ENCODE results near the gene ACOT8.
A peak's percentile ranks its signal among the peaks of the same experiment; 100 is the strongest.
"Not testable (repeated sequence)": the region's sequence is repeated elsewhere in the genome, so short reads cannot be mapped to it uniquely, and the experiment has no call there.

ACOT8 gene

DNA sequence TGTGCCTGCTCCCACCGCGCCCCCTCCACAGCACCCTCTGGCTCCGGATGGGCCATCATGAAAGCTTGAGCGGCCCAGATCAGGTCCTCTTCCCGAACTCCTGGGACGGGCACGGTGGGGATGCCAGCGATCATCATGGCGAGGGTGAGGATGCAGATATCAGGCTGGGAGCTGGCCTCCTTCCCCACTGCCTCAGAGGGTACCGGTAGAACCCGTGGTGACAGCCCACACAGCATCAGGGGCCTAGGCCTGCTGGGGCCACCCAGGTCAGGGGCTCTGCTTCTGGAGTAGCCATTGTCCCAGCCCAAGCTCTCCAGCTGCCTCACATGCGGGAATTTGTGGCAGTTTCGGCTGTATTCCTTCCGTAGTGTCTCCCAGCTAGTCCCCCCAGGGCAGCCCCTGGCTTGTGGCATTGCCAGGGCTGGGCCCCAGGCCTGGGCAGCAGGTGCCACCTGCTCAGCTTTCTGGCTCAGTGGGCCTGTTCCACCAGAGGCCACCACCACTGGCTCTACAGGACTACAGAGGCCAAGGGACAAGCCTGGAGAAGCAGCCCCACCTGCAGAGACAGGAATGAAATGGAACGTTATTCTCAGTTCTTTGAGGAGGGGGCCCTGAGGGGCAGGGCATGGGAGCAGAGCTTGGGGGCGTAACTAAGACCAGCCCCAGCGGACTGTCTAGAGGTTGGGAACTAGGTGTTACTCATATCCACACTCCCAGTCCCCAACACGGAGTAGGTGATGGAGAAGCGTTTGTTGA is 29.6 kb upstream of the ACOT8 start:
- DNase-seq, result no peak

DNA sequence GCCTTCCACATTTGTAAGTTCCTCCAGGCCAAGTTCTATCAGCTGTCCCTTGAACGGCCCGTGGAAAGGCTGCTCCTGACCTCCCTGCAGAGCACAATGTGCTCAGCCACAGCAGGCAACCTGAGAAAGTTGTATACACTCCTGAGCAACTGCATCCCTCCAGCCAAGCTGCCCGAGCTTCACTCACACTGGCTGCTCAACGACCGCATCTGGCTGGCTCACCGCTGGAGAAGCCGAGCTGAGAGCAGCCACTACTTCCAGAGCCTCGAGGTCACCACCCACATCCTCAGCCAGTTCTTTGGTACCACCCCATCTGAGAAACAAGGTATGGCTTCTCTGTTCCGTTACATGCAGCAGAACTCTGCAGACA is 25.9 kb upstream of the ACOT8 start:
- no peak for DNase-seq

DNA sequence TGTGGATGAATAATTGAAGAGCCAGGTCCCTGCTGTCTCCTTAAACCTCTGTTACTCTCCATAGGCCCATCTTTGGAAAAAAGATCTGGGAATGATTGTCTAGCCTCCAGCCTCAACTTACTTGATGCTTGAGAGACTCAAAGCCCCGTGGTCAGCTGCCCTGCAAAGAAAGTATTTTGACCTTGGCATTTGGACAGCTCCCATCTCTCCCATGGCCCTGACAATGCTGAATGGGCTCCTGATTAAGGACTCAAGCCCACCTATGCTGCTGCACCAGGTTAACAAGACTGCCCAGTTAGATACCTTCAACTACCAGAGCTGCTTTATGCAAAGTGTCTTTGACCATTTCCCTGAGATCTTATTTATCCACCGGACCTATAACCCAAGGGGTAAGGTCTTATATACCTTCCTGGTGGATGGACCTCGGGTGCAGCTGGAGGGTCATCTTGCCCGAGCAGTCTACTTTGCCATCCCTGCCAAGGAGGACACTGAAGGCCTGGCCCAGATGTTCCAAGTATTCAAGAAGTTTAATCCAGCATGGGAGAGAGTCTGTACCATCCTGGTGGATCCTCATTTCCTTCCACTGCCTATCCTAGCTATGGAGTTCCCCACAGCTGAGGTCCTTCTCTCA is 25.4 kb upstream of the ACOT8 start:
- no peak for DNase-seq

DNA sequence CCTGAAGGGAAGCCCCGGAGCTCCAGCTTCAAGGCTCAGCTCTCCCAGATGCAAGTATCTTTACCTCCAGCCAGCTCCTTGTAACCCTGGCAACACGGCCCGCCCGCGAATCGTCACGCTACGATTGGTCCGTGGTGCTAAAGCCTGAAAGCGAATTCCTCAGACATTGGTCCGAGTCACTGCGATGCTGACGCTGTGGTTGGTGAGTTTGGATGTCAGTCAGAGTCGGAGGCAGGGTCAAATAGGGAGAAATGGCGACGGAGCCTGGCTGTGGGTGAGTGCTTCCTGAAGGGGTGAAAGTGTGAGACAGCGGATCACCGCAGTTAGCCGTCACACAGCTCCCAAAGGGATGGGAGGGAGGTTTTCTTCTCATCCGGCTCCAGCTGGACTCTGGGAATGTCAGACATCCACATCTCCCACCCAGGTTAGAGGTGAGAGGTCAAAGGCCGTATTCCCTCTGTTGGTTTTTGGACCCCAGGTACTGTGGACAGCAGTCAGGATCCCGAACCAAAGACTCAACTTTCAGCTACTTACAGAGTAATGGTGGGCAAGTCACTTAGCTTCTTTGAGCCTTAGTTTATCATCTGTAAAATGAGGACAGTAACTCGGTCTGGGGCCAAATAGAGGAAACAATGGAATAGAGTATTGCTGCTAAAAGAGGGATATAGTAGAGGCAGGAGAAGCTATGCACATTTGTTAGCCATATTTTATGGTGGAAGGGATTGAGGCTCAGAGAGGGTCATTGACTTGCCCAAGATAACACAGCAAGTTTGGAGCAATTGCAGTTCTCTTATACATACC is 24.0 kb upstream of the ACOT8 start, which contains the start of gene ZSWIM1:
ZSWIM1 (plus strand) TSS at position 240 of the 801 bp plus-strand sequence. CDS start 1,366 bp downstream, outside the sequence.
- peak; percentile 90 for DNase-seq

DNA sequence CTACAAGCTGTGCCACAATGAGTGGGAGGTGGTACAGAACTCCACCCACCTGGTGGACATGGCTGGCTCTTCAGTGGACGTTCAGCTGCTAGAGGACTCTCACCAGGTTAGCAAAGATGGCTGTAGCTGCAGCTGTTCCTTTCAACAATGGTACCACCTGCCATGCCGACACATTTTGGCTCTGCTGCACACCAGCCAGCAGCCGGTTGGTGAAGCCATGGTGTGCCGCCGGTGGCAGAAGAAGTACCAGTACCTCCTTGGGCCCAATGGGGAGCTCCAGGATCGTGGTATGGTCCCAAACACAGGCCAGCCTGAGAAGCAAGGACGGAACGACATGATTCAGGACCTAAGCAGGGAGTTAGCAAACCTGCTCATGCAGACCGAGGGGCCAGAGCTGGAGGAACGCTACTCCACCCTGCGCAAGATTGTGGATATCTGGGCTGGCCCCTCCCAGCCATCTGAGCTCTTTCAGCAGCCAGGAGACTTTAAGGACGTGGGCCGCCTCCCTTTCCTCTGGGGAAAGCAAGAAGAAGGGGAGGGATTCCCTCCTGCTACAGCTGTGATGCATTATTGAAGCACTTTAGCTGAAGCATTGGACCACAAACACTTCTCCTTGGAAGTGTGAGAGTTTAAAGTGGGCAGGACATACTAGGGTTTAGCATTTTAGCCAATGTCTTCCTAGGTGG is 21.0 kb upstream of the ACOT8 start:
- DNase-seq, result no peak

DNA sequence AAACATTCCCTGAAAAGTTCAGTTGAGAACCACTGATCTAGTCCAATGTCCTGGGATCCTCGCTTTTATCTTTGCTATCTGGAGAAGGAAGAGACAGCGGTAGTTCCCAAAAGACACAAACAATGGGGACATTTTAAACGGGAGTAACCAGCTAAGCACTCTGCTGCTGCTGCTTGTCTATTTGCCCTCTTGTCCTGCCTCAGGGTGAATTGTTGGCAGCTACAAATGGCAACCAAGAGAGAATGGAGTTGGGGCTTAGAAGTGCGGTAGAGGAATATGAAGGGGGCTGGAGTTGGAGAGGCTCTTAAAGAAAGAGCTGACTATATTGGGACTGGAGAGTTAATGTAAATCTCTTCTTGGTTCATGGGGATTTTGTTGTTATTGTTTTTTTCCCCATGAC is 17.4 kb upstream of the ACOT8 start:
- DNase-seq, result no peak

DNA sequence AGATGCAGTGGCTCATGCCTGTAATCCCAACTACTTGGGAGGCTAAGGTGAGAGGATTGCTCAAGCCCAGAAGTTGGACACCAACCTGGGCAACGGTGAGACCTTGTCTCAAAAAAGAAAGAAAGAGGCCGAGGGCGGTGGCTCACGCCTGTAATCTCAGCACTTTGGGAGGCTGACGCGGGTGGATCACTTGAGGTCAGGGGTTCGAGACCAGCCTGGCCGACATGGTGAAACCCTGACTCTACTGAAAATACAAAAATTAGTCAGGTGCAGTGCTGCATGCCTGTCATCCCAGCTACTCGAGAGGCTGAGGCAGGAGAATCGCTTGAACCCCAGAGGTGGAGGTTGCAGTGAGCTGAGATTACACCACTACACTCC is 16.9 kb upstream of the ACOT8 start:
- DNase-seq, result not testable (repeated sequence)

DNA sequence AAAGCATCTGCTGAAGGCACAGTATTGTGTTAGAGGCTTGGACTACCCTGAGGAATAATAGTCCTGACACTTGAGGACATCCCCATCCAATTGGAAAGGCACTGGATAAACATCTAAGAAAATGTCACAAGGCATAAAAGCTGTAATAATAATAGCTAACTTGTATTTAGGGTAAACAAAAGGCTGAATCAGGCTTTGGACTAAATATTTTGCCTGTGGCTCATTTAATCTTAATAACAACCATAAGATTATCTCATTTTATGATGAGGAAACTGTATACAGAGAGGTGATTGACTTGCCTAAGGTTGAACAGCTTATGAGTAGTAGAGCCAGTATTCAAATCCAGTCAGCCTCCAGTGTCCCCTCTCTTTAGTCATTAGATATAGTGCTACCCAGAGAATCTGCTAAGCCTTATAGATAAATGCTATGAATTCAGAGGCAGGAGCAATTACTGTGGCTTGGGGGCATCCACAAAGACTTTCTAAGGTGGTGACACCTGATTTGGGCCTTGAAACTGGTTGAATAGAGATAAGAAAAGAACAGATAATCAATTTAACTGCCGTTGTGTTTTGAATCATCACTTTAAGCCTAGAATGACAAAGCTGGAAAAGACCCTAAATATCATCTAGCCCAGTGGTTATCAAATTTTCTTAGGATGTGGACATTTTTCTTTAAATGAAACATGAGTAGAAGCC is 16.4 kb upstream of the ACOT8 start:
- no peak for DNase-seq

DNA sequence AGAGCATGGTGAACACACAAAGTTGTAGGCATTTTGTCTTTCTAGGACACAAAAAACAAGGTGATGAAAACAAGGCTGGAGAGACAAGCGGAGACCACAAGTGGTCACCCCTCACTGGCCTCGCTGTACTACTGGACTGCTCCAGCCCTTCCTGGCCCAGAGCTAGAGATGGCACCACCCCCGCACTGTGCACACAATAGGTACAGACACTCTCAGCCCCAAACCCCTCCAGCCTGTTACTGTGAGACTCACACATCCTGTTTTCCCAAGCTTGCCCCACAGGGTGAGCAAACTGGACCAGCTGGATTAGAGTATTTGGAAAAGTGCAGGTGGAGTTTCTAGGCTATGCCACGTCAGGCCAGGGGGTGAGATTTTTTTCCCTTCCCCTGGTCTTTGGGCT is 15.4 kb upstream of the ACOT8 start:
- no peak for DNase-seq

DNA sequence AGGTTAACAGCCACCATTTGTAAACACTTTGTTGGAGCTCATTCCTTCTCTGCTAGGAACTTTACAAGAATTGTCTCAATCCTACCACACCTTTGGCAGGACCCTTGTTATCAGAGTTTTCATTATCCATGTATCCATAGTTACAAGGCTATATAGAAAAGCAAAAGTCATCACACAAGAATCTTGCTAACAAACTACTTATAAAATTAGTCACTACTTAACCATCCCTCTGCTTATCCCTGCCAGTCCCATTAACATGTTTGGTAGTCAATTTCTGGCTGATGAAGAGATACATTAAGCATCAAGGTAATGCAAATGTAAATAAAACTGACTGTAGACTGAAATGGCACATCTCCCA is 10.6 kb upstream of the ACOT8 start:
- no peak for DNase-seq

DNA sequence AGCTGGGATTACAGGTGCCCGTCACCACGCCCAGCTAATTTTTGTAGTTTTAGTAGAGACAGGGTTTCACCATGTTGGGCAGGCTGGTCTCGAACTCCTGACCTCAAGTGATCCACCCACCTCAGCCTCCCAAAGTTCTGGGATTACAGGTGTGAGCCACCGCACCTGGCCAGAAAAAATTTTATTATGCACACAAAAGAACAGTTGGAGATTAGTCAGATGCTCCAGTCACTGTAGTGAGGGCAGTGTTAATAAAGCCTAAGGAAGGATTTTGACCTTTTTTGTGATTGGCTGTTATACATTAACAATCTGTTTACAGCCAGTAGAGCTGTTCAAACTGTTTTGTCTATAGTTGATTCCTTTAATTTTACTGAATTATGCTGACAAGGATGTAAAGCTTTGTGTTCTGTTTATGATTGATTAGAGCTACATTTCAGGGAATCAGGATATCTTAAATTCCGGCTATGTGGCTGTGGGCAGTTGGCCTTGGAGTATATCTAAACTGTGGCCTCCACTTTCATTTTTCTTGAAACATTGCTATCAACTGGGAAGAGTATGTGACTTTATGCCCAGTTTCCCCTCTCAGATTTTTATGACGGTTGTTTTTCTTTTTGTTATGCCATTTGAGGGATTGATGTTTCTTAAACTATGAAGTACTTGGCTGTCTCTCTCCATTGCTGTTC is 10.1 kb upstream of the ACOT8 start:
- no peak for DNase-seq

DNA sequence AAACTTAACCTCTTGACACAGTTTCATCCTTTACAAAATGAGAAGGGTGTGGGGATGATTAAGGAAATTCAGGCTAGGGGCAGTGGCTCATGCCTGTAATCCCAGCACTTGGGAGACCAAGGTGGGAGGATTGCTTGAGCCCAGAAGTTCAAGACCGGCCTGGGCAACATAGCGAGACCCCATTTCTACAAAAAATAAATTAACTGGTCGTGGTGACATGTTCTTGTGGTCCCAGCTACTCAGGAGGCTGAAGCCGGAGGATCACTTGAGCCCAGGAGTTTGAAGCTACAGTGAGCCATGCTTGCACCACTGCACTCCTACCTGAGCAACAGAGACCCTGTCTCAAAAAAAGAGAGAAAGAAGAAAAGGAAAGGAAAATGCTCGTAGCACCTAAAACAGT is 9.3 kb upstream of the ACOT8 start:
- DNase-seq, result no peak

DNA sequence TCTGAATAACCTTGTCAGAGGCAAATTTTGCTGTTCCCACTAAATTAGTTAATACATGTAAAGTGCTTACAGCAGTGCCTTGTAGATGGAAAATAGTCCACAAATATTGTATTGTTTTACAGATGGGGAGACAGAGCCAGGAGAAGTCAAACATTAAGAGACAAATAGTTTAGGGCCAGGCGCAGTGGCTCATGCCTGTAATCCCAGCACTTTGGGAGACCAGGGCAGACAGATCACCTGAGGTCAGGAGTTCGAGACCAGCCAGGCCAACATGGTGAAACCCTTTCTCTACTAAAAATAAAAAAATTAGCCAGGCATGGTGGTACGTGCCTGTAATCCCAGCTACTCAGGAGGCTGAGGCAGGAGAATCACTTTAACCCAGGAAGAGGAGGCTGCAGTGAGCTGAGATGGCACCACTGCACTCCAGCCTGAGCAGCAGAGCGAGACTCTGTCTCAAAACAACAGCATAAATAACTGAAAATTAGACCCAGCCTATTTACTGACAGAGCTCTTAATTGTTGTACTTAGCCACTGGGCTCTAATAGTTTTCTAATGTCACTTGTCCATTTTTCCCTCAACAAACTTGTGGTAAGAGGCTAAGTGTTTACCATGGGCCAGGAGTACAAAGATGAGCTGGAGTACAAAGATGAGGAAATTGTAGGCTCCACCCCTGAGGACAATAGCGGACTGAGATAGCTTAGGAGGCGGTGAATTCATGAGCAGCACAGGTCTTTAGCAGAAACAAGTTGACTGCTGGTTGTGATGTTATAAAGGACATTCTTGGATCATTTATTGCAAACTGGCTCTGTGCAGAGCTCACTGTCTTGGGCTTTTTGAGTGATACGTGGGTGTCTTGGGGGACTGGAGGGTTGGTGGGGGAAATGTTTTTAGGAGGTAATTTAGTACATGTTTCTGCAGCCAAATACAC is 6.6 kb upstream of the ACOT8 start:
- no peak for DNase-seq

DNA sequence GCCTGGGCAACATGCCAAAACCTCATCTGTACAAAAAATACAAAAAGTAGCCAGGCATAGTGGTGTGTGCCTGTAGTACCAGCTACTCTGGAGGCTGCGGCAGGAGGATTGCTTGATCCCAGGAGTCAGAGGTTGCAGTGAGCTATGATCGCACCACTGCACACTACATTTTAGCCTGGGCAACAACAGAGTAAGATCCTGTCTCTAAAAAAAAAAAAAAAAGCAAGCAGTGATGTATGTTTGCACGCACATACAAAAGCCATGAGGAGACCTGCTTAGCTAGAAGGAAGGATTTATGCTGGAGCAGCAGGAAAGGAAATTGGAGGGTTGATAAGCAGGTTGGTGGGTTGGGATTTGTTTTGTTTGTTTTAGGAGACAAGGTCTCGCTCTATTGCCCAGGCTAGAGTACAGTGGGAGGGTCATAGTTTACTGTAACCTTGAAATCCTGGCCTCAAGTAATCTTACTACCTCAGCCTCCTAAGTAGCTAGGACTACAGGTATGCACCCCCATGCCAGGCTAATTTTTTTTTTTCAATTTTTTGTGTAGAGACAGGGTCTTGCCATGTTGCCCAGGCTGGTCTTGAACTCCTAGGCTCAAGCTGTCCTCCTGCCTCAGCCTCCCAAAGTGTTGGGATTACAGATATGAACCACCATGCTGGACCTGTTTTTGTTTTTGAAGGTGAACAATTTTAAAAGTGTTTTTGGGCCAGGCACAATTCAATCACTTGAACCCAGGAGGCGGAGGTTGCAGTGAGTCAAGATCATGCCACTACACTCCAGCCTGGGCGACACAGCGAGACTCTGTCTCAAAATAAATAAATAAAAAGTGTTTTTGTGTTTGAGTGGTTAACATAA is 4.3 kb upstream of the ACOT8 start:
- DNase-seq, result no peak

DNA sequence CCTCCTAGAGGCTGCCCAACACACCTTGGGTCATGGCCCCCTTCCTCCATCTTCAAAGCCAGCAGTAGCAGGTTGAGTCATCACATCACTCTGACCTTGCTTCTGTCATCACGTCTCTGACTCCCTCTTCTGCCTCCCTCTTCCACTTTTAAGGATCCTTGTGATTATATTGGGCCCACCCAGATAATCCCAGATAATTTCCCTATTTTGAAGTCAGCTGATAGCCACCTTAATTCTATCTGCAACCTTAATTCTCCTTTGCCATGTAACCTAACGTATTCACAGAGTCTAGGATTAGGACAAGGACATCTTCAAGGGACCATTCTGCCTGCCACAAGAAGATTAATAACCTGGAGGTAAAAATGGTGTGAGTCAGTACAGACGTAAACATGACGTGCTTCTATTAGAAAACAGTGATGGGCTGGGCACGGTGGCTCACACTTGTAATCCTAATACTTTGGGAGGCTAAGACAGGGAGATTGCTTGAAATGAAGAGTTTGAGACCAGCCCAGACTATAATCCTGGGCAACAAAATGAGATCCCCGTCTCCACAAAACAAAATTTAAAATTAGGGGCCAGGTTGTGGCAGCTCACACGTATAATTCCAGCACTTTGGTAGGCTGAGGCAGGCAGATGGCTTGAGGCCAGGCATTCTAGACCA is 3.5 kb upstream of the ACOT8 start:
- no peak for DNase-seq

DNA sequence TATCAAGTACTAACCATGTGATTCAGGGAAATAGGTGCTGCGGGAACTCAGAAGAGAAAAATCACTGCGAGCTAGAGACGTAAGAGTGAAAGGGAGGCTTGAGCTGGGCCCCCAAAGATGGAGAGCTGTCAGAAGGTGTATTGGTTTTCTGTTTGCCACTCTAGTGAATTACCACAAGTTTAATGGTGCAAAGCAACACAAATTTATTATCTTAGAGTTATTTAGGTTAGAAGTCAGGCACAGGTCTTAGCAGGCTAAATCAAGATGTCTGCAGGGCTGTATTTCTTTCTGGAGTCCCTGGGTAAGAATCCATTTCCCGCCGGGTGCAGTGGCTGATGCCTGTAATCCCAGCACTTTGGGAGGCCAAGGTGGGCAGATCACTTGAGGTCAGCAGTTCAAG is 2.7 kb upstream of the ACOT8 start:
- no peak for DNase-seq

DNA sequence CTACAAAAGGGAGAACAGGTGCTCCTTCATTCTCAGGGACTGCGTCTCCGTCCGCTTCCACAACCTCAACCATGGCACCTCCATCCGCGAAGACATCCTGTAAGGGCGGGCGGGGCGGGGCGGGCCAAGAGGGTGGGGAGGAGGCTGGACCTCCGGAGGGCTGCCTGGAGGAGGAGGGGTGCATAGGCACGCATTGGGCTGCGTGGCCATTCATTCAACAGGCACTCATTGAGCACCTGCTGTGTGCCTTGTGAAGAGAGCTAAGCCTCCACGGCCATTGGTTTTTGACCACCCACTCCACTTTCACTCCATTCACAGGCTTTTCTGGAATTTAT is 657 bp upstream of the ACOT8 start:
- no peak for DNase-seq

DNA sequence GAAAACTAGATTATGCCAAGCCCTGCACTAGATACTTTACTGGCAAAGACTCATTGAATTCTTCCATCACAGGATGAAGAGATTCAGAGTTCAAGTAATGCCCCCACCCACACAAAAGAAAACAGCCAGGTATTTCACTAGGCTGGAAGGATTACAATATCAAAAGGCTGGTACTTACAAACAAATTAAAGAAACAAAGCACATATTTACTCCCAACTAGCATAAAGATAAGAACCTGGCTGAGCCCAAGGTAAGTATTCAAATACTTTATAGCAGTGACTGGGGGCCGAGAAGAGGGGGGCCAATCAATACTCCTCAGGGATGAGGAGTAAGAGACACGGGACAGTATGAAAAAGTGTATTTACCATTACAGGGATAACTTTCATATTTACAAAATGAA is 3.7 kb downstream of the ACOT8 start:
- no peak for DNase-seq

DNA sequence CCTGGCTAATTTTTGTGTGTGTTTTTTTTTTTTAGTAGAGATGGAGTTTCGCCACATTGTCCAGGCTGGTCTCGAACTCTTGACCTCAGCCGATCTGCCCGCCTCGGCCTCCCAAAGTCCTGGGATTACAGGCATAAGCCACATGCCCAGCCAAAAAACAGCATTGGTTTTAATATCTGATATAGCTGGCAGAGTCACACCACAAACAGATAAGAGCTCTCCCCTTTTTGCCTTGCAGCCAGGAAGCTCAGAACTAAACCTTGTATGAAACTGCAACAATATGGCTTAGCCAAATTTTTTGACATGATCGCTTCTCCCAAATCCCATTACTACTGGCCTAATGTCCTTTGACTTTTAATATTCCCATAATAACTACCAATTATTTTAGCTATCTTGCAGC is 4.9 kb downstream of the ACOT8 start:
- DNase-seq, result no peak

DNA sequence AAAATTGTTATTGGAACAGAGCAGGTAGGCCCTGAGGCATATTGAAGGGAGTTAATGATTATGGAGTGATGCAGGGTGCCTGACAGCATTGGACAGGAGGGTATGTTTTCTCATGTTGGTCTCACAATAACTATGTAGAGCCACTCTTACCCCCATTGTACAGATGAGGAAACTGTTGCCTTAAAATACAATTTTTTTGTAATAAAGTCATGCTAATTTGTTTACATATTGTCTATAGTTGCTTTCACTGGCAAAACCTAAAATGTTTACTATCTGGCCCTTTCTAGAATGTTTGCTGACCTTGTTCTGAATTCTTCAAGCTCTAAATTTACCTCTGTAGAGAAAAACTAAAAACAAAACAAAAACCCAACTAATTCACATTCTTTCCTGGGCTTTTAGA is 5.7 kb downstream of the ACOT8 start:
- DNase-seq, result no peak

Measured in NCI-H1436 treated with DMSO at 0.1 percent for 48 hours (cell line).